UCSD-AML1 (cell line): ENCODE results near the gene DCN.

Experiments used
- DNase-seq: peaks from one replicate; lab custom pipeline; 2025; ENCODE audit not compliant: unreplicated experiment; lab: John Stamatoyannopoulos, UW

The DCN gene

GRCh38 chr12:91103624-91104023, 79.0 kb downstream of the DCN start:
- DNase-seq: no peak

DNA sequence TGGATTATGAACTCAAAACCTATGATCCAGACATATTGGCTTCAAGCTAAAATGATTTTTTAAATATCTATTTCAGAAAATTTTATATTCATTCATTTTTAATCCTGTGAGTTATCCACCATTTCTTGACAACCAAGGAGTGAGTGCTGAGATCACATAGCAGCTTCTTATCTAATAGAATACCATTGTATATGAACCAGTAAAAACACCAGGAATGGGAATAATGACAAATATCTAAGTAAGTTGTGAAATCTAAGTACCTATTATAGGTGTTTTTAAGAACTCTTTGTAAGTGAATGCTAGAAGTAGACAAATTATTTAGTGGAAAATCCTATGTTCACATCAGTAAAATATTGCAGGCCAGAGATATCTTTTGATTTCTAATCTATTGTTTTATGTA, 79.5 kb downstream of the DCN start:
- no peak for DNase-seq

GRCh38 chr12:91100906-91101305, 81.7 kb downstream of the DCN start:
- DNase-seq: no peak

DNA sequence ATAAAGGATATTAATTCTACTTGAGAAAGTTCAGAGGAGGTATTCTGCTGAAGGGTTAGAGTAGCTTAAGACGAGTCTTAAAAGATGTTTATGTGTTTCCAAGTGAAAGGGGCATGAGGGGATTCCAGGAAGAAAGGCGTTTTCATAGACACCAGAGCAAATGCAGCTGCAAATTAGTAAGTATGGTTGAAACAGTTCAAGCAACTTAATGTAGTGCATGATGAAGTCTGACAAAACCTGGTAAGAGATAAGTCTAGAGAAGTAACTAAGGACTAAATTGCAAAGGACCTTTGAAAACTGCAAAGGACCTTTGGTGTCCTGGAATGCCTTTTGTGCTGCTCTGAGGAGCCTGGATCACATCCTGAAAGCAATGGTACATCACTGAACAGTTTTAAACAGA, 82.8 kb downstream of the DCN start:
- DNase-seq: no peak

DNA sequence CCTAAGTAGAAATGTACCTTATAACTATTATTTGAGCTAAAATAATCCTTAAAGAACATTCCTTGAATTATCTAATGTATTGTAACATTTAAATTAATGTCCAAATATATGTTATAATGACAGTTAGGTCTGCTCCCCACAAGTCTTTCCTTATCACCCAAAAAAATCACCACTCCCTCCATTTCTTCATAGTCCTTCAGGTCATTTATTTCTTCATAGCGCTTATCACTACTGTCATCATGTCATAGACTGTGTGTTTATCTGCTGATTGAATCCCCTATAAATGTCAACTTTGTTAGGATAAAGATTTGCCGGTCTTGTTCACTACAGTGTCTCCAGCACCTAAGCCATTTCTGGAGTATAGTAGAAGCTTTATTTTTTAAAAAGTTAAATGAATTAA, 83.3 kb downstream of the DCN start:
- DNase-seq: no peak

DNA sequence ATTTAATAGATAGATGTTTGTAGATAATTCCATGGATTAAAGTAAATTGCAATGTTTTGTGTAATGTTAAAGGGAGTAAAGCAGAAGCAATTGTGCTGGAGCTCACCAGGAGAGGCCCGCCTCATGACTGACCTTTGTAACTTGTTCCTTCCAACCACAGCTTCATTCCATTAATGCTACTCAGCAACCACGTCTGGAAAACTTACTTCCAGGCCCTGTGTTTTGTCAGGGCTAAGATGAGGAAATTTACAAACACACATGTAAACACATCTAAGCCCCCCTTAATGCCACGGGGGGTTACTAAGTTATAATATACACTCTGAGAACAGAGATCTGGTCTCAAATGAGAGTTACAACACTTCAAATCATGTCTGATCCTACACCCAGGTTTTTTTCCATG, 83.7 kb downstream of the DCN start:
- no peak for DNase-seq

- no peak for DNase-seq
Observed at GRCh38 chr12:91098461-91098860, 84.2 kb downstream of the DCN start.

GRCh38 chr12:91094957-91095356, 87.7 kb downstream of the DCN start:
- no peak for DNase-seq

DNA sequence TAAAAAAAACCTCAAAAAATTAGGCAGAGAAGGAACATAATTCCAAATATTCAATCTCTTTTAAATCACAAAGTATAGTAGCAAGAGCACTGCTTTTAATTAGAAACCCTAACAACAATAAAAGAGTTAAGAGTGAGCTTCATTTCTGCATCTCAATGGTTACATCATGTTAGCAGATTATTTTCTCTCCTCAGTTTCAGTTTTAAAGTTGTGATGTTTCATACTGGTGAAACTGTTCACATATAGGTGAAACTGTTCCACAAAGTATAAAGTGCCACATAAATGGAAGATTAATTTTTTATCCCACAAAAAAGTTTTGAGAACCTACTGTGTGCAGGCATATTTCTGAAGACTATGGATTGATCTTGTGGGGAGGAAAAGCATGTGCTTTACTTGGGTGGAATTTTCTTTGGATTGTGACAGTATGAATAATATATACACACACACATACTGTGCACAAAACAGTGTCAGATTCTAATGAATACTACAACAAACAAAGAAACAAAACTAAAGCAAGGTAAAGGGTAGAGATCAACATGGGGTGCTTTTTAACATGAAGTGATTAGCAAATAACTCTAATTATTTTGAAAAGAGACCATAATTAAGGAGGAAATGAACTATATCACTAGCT, 88.5 kb downstream of the DCN start:
- DNase-seq: no peak

DNA sequence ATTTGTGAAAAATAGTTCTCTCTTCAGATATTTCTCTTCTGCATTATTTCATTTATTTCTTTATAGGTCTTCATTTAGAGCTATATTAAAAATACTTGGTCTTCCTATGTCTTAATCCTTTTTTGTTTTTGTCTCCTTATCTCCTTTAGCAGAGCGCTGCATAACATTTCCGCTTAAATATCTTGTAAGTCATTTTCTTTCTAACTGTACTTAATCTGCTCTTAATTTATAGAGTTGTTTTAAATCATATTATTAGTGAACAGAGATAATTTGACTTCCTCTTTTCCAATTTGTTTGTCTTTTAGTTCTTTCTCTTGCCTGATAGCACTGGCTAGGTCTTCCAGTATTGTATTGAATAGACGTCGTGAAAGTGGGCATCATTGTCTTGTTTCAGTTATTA, 89.3 kb downstream of the DCN start:
- DNase-seq: no peak

GRCh38 chr12:91091916-91092715, 90.5 kb downstream of the DCN start:
- DNase-seq: no peak
